ENCODE data around the gene FAM161B.
A peak's percentile ranks its signal among the peaks of the same experiment; 100 is the strongest.
"Not testable (repeated sequence)": the region's sequence is repeated elsewhere in the genome, so short reads cannot be mapped to it uniquely, and the experiment has no call there.

FAM161B gene

GRCh38 chr14:73949752-73950734 lies at the start of gene FAM161B, which contains the start of gene COQ6:
FAM161B (minus strand) TSS chr14:73950094; CDS start chr14:73950026, 68 bp downstream.
COQ6 (plus strand) TSS chr14:73950302; CDS start chr14:73950333, 31 bp downstream.
- peak; percentile 91 for DNase-seq (ENCODE audit: low read depth in 2 of 2)

GRCh38 chr14:73998726-73999125 lies 48.8 kb upstream of the FAM161B start:
- DNase-seq (ENCODE audit: low read depth in 2 of 2): no peak

- no peak for DNase-seq (ENCODE audit: low read depth in 2 of 2)
Measured at GRCh38 chr14:73997944-73998447, 48.1 kb upstream of the FAM161B start.

- no peak for DNase-seq (ENCODE audit: low read depth in 2 of 2)
Measured at GRCh38 chr14:73997108-73997943, 47.4 kb upstream of the FAM161B start.

- DNase-seq (ENCODE audit: low read depth in 2 of 2): no peak
Measured at GRCh38 chr14:73996731-73997107, 46.8 kb upstream of the FAM161B start.

- DNase-seq (ENCODE audit: low read depth in 2 of 2): no peak
Measured at GRCh38 chr14:73995977-73996378, 46.1 kb upstream of the FAM161B start.

- DNase-seq (ENCODE audit: low read depth in 2 of 2): not testable (repeated sequence)
Measured at GRCh38 chr14:73994926-73995325, 45.0 kb upstream of the FAM161B start.

GRCh38 chr14:73991092-73991491 lies 41.2 kb upstream of the FAM161B start:
- DNase-seq (ENCODE audit: low read depth in 2 of 2): no peak

- not testable (repeated sequence) for DNase-seq (ENCODE audit: low read depth in 2 of 2)
Measured at GRCh38 chr14:73988656-73989055, 38.8 kb upstream of the FAM161B start.

- DNase-seq (ENCODE audit: low read depth in 2 of 2): no peak
Measured at GRCh38 chr14:73988065-73988464, 38.2 kb upstream of the FAM161B start.

GRCh38 chr14:73977896-73978295 lies 28.0 kb upstream of the FAM161B start:
- no peak for DNase-seq (ENCODE audit: low read depth in 2 of 2)

- DNase-seq (ENCODE audit: low read depth in 2 of 2): no peak
Measured at GRCh38 chr14:73976125-73976524, 26.2 kb upstream of the FAM161B start.

GRCh38 chr14:73973497-73973896 lies 23.6 kb upstream of the FAM161B start:
- DNase-seq (ENCODE audit: low read depth in 2 of 2): no peak

GRCh38 chr14:73968885-73969284 lies 19.0 kb upstream of the FAM161B start:
- no peak for DNase-seq (ENCODE audit: low read depth in 2 of 2)

GRCh38 chr14:73965216-73965615 lies 15.3 kb upstream of the FAM161B start:
- no peak for DNase-seq (ENCODE audit: low read depth in 2 of 2)

- no peak for DNase-seq (ENCODE audit: low read depth in 2 of 2)
Measured at GRCh38 chr14:73961192-73961591, 11.3 kb upstream of the FAM161B start.

GRCh38 chr14:73958591-73958990 lies 8.7 kb upstream of the FAM161B start:
- DNase-seq (ENCODE audit: low read depth in 2 of 2): no peak

GRCh38 chr14:73955674-73956073 lies 5.8 kb upstream of the FAM161B start:
- no peak for DNase-seq (ENCODE audit: low read depth in 2 of 2)

- DNase-seq (ENCODE audit: low read depth in 2 of 2): no peak
Measured at GRCh38 chr14:73953731-73954130, 3.8 kb upstream of the FAM161B start.

GRCh38 chr14:73945159-73945670 lies 4.7 kb downstream of the FAM161B start:
- no peak for DNase-seq (ENCODE audit: low read depth in 2 of 2)

- no peak for DNase-seq (ENCODE audit: low read depth in 2 of 2)
Measured at GRCh38 chr14:73944432-73945158, 5.3 kb downstream of the FAM161B start.
